ENCODE data around the gene TXNDC9. TPM values are rescaled to one million over a fixed set of nuclear protein-coding genes. Genes with fewer than 3 reads are reported as not detected.
A peak's percentile ranks its signal among the peaks of the same experiment; 100 is the strongest.
"Not testable (repeated sequence)": the region's sequence is repeated elsewhere in the genome, so short reads cannot be mapped to it uniquely, and the experiment has no call there.

TXNDC9 gene
- total and polyA plus RNA-seq, 4 experiments from 2014 or later, result 24.7 to 63.0 (median 43.7) TPM

DNA sequence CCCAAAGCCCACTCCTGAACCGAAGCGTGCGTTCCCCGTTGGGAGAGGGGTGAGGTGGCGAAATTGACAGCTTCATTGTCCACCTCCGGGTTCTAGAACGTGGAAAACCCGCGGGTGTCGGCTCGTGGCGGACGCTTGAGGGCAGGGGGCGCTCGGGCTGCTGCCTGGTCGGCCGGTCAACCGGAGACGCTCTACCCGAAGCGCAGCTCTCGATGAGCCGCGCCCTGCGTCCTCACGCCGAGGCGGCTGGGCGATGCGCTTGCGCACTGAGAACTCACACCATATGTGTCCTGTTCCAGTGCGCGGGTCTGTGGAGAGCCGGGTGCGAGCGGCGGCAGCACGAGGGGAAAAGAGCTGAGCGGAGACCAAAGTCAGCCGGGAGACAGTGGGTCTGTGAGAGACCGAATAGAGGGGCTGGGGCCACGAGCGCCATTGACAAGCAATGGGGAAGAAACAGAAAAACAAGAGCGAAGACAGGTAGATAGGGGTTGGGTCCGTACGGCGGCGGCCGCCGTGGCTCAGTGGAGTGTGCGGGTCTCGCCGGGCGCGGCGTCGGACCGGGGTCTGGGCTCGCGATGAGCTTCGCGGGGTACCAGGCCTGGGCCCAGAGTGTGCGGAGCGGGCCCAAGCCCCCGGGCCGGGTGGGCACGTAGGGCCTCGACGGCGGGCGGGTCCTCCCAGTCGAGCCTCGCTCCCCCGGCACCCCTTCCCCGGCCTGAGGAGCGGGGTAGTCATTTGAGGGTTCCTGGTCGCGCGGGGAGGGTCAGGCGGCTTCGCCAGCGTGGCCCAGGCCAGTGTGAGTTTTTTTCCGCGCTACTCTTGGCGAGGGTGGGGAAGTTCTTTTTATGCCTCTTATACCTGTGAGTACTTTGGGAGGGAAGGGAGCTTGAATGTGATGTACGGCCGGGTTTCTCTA, 1.2 kb upstream of the TXNDC9 start, which contains the start of gene EIF5B:
TSS of gene EIF5B (plus strand) at position 277 of the 916 bp plus-strand sequence. CDS start at position 443, 166 bp downstream.
- Histone ChIP-seq H3K27me3 (ENCODE audit: insufficient read depth, low read length) (no peaks in the 10 kb centered on the region), H3K27ac (ENCODE audit: low read depth, low read length) (peak within 1 kb of the TSS; percentile 70), H3K4me3 (ENCODE audit: low read length in 2 of 2) (peak within 1 kb of the TSS; percentile 73 to 86), H3K36me3 (ENCODE audit: insufficient read depth, low read length) (peaks cover 12% of the 10 kb centered on the region), H3K9me3 (ENCODE audit: control insufficient read depth in 1 of 2, low read length in 2 of 2) (no peaks in the 10 kb centered on the region), H3K4me1 (ENCODE audit: insufficient read depth, low read length) (peaks cover 51% of the 10 kb centered on the region)
- Mint-ChIP-seq H3K4me1 (peaks cover 23 to 48% (median 26%) of the 10 kb centered on the region in 4 donors), H3K4me3 (no peak within 1 kb of the TSS), H3K27me3 (no peaks in the 10 kb centered on the region), H3K27ac (no peak within 1 kb of the TSS), H3K9me3 (no peaks in the 10 kb centered on the region), H3K36me3 (peaks cover 3 to 13% of the 10 kb centered on the region in 2 donors)
- ChIA-PET POLR2A (ENCODE audit: partially characterized antibody) (interaction anchor here (1.2 to 3.7 kb wide), 12 partner anchors 10 to 1226 kb away, joined by 3 to 25 read pairs (median 7); partner anchors contain the start of genes C2orf15, LIPT1, MITD1 and PDCL3), CTCF (ENCODE audit: partially characterized antibody) (interaction anchor here (0.5 to 3.9 kb wide), 17 partner anchors 10 to 271 kb away, joined by 3 to 24 read pairs (median 4); partner anchors contain the start of genes LIPT1, MITD1, MRPL30 and REV1)
- intact Hi-C loops (cut with micrococcal nuclease), result loop anchor here (1.0 to 10.0 kb wide), 8 partner anchors 182 to 1693 kb away; partner anchors contain the start of genes ACTR1B, COA5, COX5B and PDCL3
- peak; percentile 87 to 90 (median 87) for DNase-seq

DNA sequence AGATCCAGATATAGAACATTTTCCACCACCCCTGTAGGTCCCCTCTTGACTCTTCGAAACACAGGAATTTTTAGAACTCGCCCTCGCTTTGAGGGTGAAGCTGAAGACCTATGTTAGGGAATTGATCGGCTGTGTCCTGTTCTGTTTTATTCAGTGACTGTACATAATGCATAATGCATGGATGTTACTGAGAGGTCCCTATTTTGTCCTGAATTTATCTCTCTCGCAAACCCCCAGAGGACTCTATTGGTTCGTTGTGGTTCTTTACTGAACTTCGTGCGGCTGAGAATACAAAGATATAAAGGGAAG, 625 bp upstream of the TXNDC9 start:
- peaks cover 17% of the 10 kb centered on the region for H3K36me3 ChIP-seq (ENCODE audit: insufficient read depth, low read length)
- Mint-ChIP-seq H3K9me3 (no peaks in the 10 kb centered on the region), H3K4me1 (peaks cover 23 to 50% (median 25%) of the 10 kb centered on the region in 4 donors), H3K36me3 (peaks cover 8 to 20% of the 10 kb centered on the region in 2 donors), H3K4me3 (no peak overlapping the region), H3K27ac (no peak overlapping the region), H3K27me3 (no peaks in the 10 kb centered on the region)
- peaks cover 51% of the 10 kb centered on the region for H3K4me1 ChIP-seq (ENCODE audit: insufficient read depth, low read length)
- intact Hi-C loops (cut with micrococcal nuclease), result loop anchor here (1.0 to 10.0 kb wide), 11 partner anchors 154 to 1692 kb away; partner anchors contain the start of genes ACTR1B, C2orf15, COA5 and COX5B
- no peaks in the 10 kb centered on the region for H3K27me3 ChIP-seq (ENCODE audit: insufficient read depth, low read length)
- ChIA-PET POLR2A (ENCODE audit: partially characterized antibody) (interaction anchor here (1.2 to 3.7 kb wide), 12 partner anchors 11 to 1226 kb away, joined by 4 to 25 read pairs (median 7); partner anchors contain the start of genes C2orf15, LIPT1, MITD1 and PDCL3), CTCF (ENCODE audit: partially characterized antibody) (interaction anchor here (0.7 to 3.9 kb wide), 15 partner anchors 11 to 271 kb away, joined by 3 to 24 read pairs (median 4); partner anchors contain the start of genes LIPT1, MITD1, MRPL30 and REV1)
- DNase-seq, result no peak
- no peaks in the 10 kb centered on the region for H3K9me3 ChIP-seq (ENCODE audit: control insufficient read depth in 1 of 2, low read length in 2 of 2)
- peak overlapping the region; percentile 73 to 86 for H3K4me3 ChIP-seq (ENCODE audit: low read length in 2 of 2)
- peak overlapping the region; percentile 70 for H3K27ac ChIP-seq (ENCODE audit: low read depth, low read length)

DNA sequence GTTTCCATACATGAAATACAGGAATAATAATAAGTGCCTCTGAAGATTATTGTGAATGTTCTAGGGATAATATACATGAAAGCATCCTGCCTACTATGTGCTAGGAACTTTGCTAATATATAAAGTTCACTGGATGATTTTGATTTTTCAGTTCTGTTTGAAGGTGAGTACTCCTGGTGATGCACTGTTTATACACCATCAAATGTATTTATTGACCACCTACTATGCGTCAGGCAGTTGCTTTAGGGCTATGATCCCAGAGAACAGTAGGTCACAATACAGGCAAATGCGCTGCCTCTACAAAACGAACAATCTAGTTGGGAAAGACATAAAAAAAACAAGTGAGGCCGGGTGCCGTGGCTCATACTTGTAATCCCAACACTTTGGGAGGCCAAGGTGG, 10.7 kb downstream of the TXNDC9 start:
- H3K4me1 Mint-ChIP-seq, result peaks cover 5 to 8% (median 8%) of the 10 kb centered on the region in 4 donors
- H3K27me3 ChIP-seq (ENCODE audit: insufficient read depth, low read length), result no peaks in the 10 kb centered on the region
- H3K36me3 Mint-ChIP-seq, result peaks cover 48 to 64% of the 10 kb centered on the region in 2 donors
- peaks cover 56% of the 10 kb centered on the region for H3K36me3 ChIP-seq (ENCODE audit: insufficient read depth, low read length)
- no peak overlapping the region for H3K27ac ChIP-seq (ENCODE audit: low read depth, low read length)
- intact Hi-C loops (cut with micrococcal nuclease), result no loop called here
- no peak for DNase-seq
- ChIA-PET CTCF (ENCODE audit: partially characterized antibody) (no interaction called here), POLR2A (ENCODE audit: partially characterized antibody) (interaction anchor here (2.0 kb wide), 1 partner anchor 11 kb away, joined by 4 read pairs; the partner anchor contains the start of genes EIF5B and TXNDC9)
- no peaks in the 10 kb centered on the region for H3K9me3 Mint-ChIP-seq
- H3K4me3 Mint-ChIP-seq, result no peak overlapping the region
- no peak overlapping the region for H3K27ac Mint-ChIP-seq
- no peak overlapping the region for H3K4me3 ChIP-seq (ENCODE audit: low read length in 2 of 2)
- H3K9me3 ChIP-seq (ENCODE audit: control insufficient read depth in 1 of 2, low read length in 2 of 2), result no peaks in the 10 kb centered on the region
- H3K27me3 Mint-ChIP-seq, result no peaks in the 10 kb centered on the region
- no peaks in the 10 kb centered on the region for H3K4me1 ChIP-seq (ENCODE audit: insufficient read depth, low read length)

DNA sequence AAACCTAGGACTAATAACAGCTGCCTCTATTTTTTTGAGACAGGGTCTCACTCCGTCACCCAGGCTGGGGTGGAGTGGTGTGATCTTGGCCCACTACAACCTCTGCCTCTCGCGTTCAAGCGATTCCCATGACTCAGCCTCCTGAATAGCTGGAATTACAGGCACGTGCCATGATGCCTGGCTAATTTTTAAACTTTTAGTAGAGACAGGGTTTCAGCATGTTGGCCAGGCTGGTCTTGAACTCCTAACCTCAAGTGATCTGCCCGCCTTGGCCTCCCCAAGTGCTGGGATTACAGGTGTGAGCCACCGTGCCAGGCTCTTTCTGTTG, 18.3 kb downstream of the TXNDC9 start:
- H3K4me1 Mint-ChIP-seq; DNase-seq; CTCF ChIA-PET (ENCODE audit: partially characterized antibody); H3K27ac Mint-ChIP-seq; H3K4me3 Mint-ChIP-seq; H3K9me3 ChIP-seq (ENCODE audit: control insufficient read depth in 1 of 2, low read length in 2 of 2); H3K27ac ChIP-seq (ENCODE audit: low read depth, low read length); POLR2A ChIA-PET (ENCODE audit: partially characterized antibody); intact Hi-C loops (cut with micrococcal nuclease); H3K4me3 ChIP-seq (ENCODE audit: low read length in 2 of 2); H3K4me1 ChIP-seq (ENCODE audit: insufficient read depth, low read length); H3K27me3 ChIP-seq (ENCODE audit: insufficient read depth, low read length); H3K9me3 Mint-ChIP-seq; H3K27me3 Mint-ChIP-seq: not testable (repeated sequence)
- peaks cover 36% of the 10 kb centered on the region for H3K36me3 ChIP-seq (ENCODE audit: insufficient read depth, low read length)
- peaks cover 48 to 50% of the 10 kb centered on the region in 2 donors for H3K36me3 Mint-ChIP-seq

DNA sequence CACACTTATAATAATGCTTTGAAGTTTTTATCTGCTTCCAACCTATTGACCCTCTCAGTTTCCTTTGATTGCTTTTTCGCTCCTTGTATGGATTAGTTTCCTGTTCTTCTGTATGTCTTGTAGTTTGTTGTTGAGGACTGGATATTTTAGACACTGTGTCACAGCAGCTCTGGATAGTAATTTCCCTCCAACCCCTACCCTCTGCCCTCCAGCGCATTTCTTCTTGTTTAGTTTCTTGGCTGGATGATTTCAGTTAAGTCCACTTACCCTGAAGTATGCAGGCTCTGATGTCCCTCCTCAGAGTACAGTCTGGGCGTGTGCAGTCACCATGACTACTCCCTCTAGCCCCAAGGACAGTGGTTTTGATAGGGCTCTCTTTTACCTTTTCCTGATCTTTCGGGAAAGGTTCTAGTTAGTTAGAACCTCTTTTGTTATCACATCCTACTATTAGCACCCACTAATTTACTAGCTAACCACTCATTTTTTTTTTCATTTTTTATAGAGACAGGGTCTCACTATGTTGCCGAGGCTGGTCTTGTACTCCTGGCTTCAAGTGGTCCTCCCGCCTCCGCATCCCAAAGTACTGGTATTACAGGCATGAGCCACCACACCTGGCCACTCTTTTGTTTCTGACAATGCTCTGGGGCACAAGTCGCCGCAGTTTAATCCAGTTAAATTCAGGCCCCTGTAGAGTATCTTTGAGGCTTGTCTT, 18.8 kb downstream of the TXNDC9 start:
- H3K36me3 ChIP-seq (ENCODE audit: insufficient read depth, low read length), result peaks cover 33% of the 10 kb centered on the region
- no peaks in the 10 kb centered on the region for H3K27me3 Mint-ChIP-seq
- no peak for DNase-seq
- peaks cover 0 to 2% (median 0%) of the 10 kb centered on the region in 4 donors for H3K4me1 Mint-ChIP-seq
- no peak overlapping the region for H3K4me3 Mint-ChIP-seq
- no peaks in the 10 kb centered on the region for H3K9me3 ChIP-seq (ENCODE audit: control insufficient read depth in 1 of 2, low read length in 2 of 2)
- H3K27ac Mint-ChIP-seq, result peak overlapping the region in 1 of 7 donors; percentile 64
- H3K4me3 ChIP-seq (ENCODE audit: low read length in 2 of 2), result no peak overlapping the region
- no peaks in the 10 kb centered on the region for H3K4me1 ChIP-seq (ENCODE audit: insufficient read depth, low read length)
- H3K9me3 Mint-ChIP-seq, result peaks cover 0 to 8% (median 3%) of the 10 kb centered on the region in 8 donors
- intact Hi-C loops (cut with micrococcal nuclease), result no loop called here
- ChIA-PET CTCF (ENCODE audit: partially characterized antibody) (no interaction called here), POLR2A (ENCODE audit: partially characterized antibody) (no interaction called here)
- no peak overlapping the region for H3K27ac ChIP-seq (ENCODE audit: low read depth, low read length)
- peaks cover 48 to 49% of the 10 kb centered on the region in 2 donors for H3K36me3 Mint-ChIP-seq
- H3K27me3 ChIP-seq (ENCODE audit: insufficient read depth, low read length), result no peaks in the 10 kb centered on the region

DNA sequence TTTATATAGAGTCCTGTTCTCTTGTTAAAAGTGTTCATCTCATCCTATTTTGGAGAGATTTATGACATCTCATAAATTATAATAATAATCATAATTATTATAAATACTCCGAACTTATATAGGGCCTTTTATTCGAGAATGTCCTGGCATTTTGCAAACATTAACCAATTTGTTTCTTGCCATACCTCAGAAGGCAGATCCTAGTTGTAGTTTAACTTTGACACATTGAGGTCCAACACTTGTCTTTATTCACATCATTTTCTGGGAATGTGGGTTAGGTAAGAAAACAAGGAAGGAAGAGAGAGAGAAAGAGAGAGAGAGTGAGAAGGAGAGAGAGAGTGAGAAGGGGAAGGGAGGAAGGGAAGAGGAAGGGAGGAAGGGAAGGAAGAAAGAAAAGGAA, 35.0 kb downstream of the TXNDC9 start, which contains the start of gene LYG1:
TSS of gene LYG1 (minus strand) at position 101 of the 400 bp plus-strand sequence. CDS start 5,527 bp downstream, outside the sequence.
- H3K27me3 ChIP-seq (ENCODE audit: insufficient read depth, low read length); POLR2A ChIA-PET (ENCODE audit: partially characterized antibody); H3K4me3 ChIP-seq (ENCODE audit: low read length in 2 of 2); H3K4me3 Mint-ChIP-seq; H3K4me1 ChIP-seq (ENCODE audit: insufficient read depth, low read length); CTCF ChIA-PET (ENCODE audit: partially characterized antibody); H3K9me3 Mint-ChIP-seq; DNase-seq; H3K36me3 ChIP-seq (ENCODE audit: insufficient read depth, low read length); H3K27ac ChIP-seq (ENCODE audit: low read depth, low read length); H3K27ac Mint-ChIP-seq; intact Hi-C loops (cut with micrococcal nuclease); H3K9me3 ChIP-seq (ENCODE audit: control insufficient read depth in 1 of 2, low read length in 2 of 2); H3K27me3 Mint-ChIP-seq; H3K4me1 Mint-ChIP-seq: not testable (repeated sequence)
- peaks cover 30 to 45% of the 10 kb centered on the region in 2 donors for H3K36me3 Mint-ChIP-seq

DNA sequence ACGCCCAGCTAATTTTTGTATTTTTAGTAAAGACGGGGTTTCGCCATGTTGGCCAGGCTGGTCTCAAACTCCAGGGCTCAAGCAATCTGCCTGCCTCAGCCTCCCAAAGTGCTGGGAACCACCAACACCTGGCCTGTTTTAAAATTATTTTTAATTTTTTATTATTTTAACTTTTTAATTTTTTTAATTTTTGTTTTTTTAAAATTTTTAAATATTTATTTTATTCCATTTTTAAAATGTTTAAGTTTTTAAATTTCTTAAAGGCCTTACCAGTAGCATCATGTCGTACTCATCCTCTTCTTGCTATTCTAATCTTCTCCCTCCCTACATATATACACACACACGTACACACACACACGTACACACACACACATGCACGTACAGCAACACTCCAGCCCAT, 36.6 kb downstream of the TXNDC9 start:
- POLR2A ChIA-PET (ENCODE audit: partially characterized antibody), result no interaction called here
- H3K9me3 ChIP-seq (ENCODE audit: control insufficient read depth in 1 of 2, low read length in 2 of 2), result no peaks in the 10 kb centered on the region
- no peak for DNase-seq
- CTCF ChIA-PET (ENCODE audit: partially characterized antibody), result no interaction called here
- H3K27me3 ChIP-seq (ENCODE audit: insufficient read depth, low read length), result no peaks in the 10 kb centered on the region
- H3K4me1 ChIP-seq (ENCODE audit: insufficient read depth, low read length), result no peaks in the 10 kb centered on the region
- Mint-ChIP-seq H3K9me3 (peaks cover 0 to 3% (median 0%) of the 10 kb centered on the region in 8 donors), H3K36me3 (peaks cover 29 to 45% of the 10 kb centered on the region in 2 donors), H3K27ac (no peak overlapping the region), H3K4me3 (no peak overlapping the region), H3K4me1 (no peaks in the 10 kb centered on the region), H3K27me3 (no peaks in the 10 kb centered on the region)
- H3K4me3 ChIP-seq (ENCODE audit: low read length in 2 of 2), result no peak overlapping the region
- intact Hi-C loops (cut with micrococcal nuclease), result no loop called here
- H3K36me3 ChIP-seq (ENCODE audit: insufficient read depth, low read length), result no peaks in the 10 kb centered on the region
- no peak overlapping the region for H3K27ac ChIP-seq (ENCODE audit: low read depth, low read length)
